ENCODE measurements around the gene INTS11. TPM values are rescaled to one million over a fixed set of nuclear protein-coding genes. Genes with fewer than 3 reads are reported as not detected.

The INTS11 gene
- total and polyA plus RNA-seq, 7 experiments from 2014 or later = 62.8 to 187 (median 134) TPM

- Mint-ChIP-seq H3K4me3 (peak overlapping the region; percentile 79 to 92 (median 88)), H3K36me3 (peaks cover 0 to 11% (median 0%) of the 10 kb centered on the region in 5 donors), H3K27ac (peak overlapping the region; percentile 36 to 94 (median 83)), H3K4me1 (peaks cover 21 to 46% (median 36%) of the 10 kb centered on the region in 7 donors), H3K9me3 (no peaks in the 10 kb centered on the region), H3K27me3 (no peaks in the 10 kb centered on the region)
- POLR2A ChIA-PET = interaction anchor here (1.0 to 1.8 kb wide), 4 partner anchors 22 to 126 kb away, joined by 4 to 6 read pairs (median 4); partner anchors contain the start of gene CCNL2
- Histone ChIP-seq H3K27me3 (ENCODE audit: control insufficient read depth in 2 of 2, insufficient read depth in 2 of 2, low read length in 2 of 2) (no peaks in the 10 kb centered on the region), H3K4me3 (ENCODE audit: low read length) (peak overlapping the region; percentile 77), H3K4me1 (ENCODE audit: control insufficient read depth in 2 of 2, insufficient read depth in 2 of 2, low read length in 2 of 2) (peaks cover 28 to 39% of the 10 kb centered on the region in 2 donors), H3K9me3 (ENCODE audit: control insufficient read depth in 2 of 3, low read length in 3 of 3) (no peaks in the 10 kb centered on the region), H3K27ac (ENCODE audit: low read depth, low read length) (peak overlapping the region; percentile 90), H3K36me3 (ENCODE audit: control insufficient read depth in 2 of 3, insufficient read depth in 3 of 3, low read length in 3 of 3) (peaks cover 0 to 14% (median 0%) of the 10 kb centered on the region in 3 experiments)
- intact Hi-C loops (cut with micrococcal nuclease) = loop anchor here (1.0 to 5.0 kb wide), 8 partner anchors 22 to 241 kb away; partner anchors contain the start of genes B3GALT6 (in 2 of the 2), C1orf159 (in 2 of the 2), PUSL1 (in 2 of the 2) and SDF4 (in 2 of the 2)
- ATAC-seq = peak; percentile 1
- DNase-seq = no peak
- CTCF ChIA-PET = interaction anchor here (1.0 kb wide), 1 partner anchor 12 kb away, joined by 3 read pairs; no protein-coding TSS in a partner anchor
Measured at GRCh38 chr1:1273209-1273511, 51.3 kb downstream of the INTS11 start.

DNA sequence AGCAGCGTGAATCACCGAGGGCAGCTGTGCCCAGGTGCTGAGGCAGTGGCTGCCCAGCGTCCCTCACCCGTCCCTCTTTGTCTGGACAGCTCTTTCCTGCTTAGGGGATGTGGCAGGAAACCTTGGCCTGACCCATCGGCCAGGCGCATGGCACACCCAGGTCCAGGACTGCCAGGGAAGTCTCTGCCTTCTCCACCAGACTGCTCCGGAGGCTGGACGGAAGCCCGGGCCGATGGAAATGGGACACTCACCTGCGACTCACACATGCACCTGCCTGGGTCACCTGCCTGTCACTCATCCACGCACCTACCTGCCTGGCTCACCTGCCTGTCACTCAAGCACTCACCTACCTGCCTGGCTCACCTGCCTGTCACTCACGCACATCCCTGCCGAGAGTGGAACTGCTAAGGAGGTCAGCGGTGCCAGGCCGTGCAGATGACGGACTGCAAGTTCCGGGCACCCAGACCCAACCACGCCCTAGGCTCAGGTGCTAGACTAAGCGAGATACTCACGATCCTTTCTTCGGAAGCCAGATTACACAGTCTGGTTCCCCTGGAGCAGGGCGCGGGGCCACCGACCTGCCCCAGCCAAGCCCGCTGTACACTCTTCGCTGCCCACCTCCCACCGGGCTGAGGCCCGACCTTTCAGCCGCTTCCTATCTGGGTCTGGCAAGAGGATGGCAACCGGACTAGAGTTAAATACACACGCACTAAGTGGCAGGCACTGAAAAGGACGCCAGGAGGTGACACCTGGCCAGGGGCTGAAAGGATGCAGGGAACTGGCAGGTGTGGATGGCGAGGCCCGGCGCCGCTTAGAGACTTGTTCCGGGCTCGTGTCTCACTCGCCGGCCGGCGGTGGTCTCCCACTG lies 51.9 kb downstream of the INTS11 start:
- no peak for ATAC-seq
- Mint-ChIP-seq H3K9me3 (no peaks in the 10 kb centered on the region), H3K4me3 (peak overlapping the region; percentile 79 to 92 (median 88)), H3K27me3 (no peaks in the 10 kb centered on the region), H3K36me3 (peaks cover 0 to 11% (median 0%) of the 10 kb centered on the region in 5 donors), H3K4me1 (peaks cover 21 to 49% (median 36%) of the 10 kb centered on the region in 7 donors), H3K27ac (peak overlapping the region; percentile 75 to 94 (median 83))
- Histone ChIP-seq H3K4me3 (ENCODE audit: low read length) (peak overlapping the region; percentile 77), H3K4me1 (ENCODE audit: control insufficient read depth in 2 of 2, insufficient read depth in 2 of 2, low read length in 2 of 2) (peaks cover 28 to 39% of the 10 kb centered on the region in 2 donors), H3K27me3 (ENCODE audit: control insufficient read depth in 2 of 2, insufficient read depth in 2 of 2, low read length in 2 of 2) (no peaks in the 10 kb centered on the region), H3K9me3 (ENCODE audit: control insufficient read depth in 2 of 3, low read length in 3 of 3) (no peaks in the 10 kb centered on the region), H3K36me3 (ENCODE audit: control insufficient read depth in 2 of 3, insufficient read depth in 3 of 3, low read length in 3 of 3) (peaks cover 0 to 20% (median 0%) of the 10 kb centered on the region in 3 experiments), H3K27ac (ENCODE audit: low read depth, low read length) (peak overlapping the region; percentile 90)
- ChIA-PET CTCF (interaction anchor here (0.6 kb wide), 1 partner anchor 271 kb away, joined by 3 read pairs; no protein-coding TSS in a partner anchor), POLR2A (interaction anchor here (1.5 to 1.8 kb wide), 2 partner anchors 41 to 127 kb away, joined by 4 to 6 read pairs; partner anchors contain the start of gene CCNL2)
- intact Hi-C loops (cut with micrococcal nuclease) = loop anchor here (1.0 to 5.0 kb wide), 8 partner anchors 22 to 240 kb away; partner anchors contain the start of genes B3GALT6 (in 2 of the 2), C1orf159 (in 2 of the 2), PUSL1 (in 2 of the 2) and SDF4 (in 2 of the 2)
- DNase-seq = peak in 1 of 9 donors; percentile 17

GRCh38 chr1:1270813-1271212 lies 53.6 kb downstream of the INTS11 start:
- H3K27me3 Mint-ChIP-seq = no peaks in the 10 kb centered on the region
- ChIA-PET POLR2A (interaction anchor here (1.2 to 1.5 kb wide), 3 partner anchors 14 to 105 kb away, joined by 4 read pairs; partner anchors contain the start of gene AURKAIP1), CTCF (interaction anchor here (0.6 kb wide), 1 partner anchor 234 kb away, joined by 4 read pairs; no protein-coding TSS in a partner anchor)
- Histone ChIP-seq H3K27me3 (ENCODE audit: control insufficient read depth in 2 of 2, insufficient read depth in 2 of 2, low read length in 2 of 2) (no peaks in the 10 kb centered on the region), H3K9me3 (ENCODE audit: control insufficient read depth in 2 of 3, low read length in 3 of 3) (no peaks in the 10 kb centered on the region), H3K4me1 (ENCODE audit: control insufficient read depth in 2 of 2, insufficient read depth in 2 of 2, low read length in 2 of 2) (peaks cover 28 to 39% of the 10 kb centered on the region in 2 donors), H3K4me3 (ENCODE audit: low read length) (no peak overlapping the region), H3K27ac (ENCODE audit: low read depth, low read length) (peak overlapping the region; percentile 44), H3K36me3 (ENCODE audit: control insufficient read depth in 2 of 3, insufficient read depth in 3 of 3, low read length in 3 of 3) (peaks cover 0 to 31% (median 0%) of the 10 kb centered on the region in 3 experiments)
- DNase-seq (no peak), ATAC-seq (no peak)
- intact Hi-C loops (cut with micrococcal nuclease) = loop anchor here in 1 of 2 donors (5.0 kb wide), 2 partner anchors 59 to 239 kb away; partner anchors contain the start of gene TNFRSF4
- H3K4me1 Mint-ChIP-seq = peaks cover 21 to 49% (median 39%) of the 10 kb centered on the region in 7 donors
- peaks cover 0 to 11% (median 0%) of the 10 kb centered on the region in 5 donors for H3K36me3 Mint-ChIP-seq
- H3K27ac Mint-ChIP-seq = peak overlapping the region in 8 of 9 donors; percentile 39 to 79 (median 70)
- no peaks in the 10 kb centered on the region for H3K9me3 Mint-ChIP-seq
- H3K4me3 Mint-ChIP-seq = peak overlapping the region; percentile 26 to 90 (median 79)

DNA sequence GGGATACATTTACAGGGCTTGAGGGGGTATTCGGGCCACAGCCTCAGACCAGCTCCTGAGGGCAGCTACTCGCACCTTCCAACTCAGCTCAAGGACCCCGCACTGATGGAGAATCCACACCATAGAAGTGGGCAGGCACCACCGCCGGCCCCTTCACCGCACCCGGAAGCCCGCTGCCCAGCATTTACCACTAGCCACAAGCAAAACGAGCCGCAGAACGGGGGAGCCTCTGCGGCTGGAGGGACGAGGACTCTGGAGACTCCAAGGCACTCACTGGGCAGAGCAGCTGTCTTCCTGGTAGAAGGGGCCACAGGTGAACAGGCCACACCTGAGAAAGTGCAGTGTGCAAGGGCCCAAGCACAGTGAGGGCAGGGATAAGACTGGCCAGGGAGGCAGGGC lies 56.2 kb downstream of the INTS11 start:
- Mint-ChIP-seq H3K4me3 (no peak overlapping the region), H3K27ac (peak overlapping the region in 2 of 9 donors; percentile 38 to 55), H3K4me1 (peaks cover 21 to 49% (median 35%) of the 10 kb centered on the region in 7 donors), H3K27me3 (no peaks in the 10 kb centered on the region), H3K9me3 (peaks cover 0 to 2% (median 0%) of the 10 kb centered on the region in 11 donors), H3K36me3 (peaks cover 0 to 15% (median 0%) of the 10 kb centered on the region in 5 donors)
- CTCF ChIA-PET = no interaction called here
- H3K36me3 ChIP-seq (ENCODE audit: control insufficient read depth in 2 of 3, insufficient read depth in 3 of 3, low read length in 3 of 3) = peaks cover 0 to 46% (median 1%) of the 10 kb centered on the region in 3 experiments
- no peak for DNase-seq
- H3K9me3 ChIP-seq (ENCODE audit: control insufficient read depth in 2 of 3, low read length in 3 of 3) = no peaks in the 10 kb centered on the region
- no peak for ATAC-seq
- peaks cover 28 to 33% of the 10 kb centered on the region in 2 donors for H3K4me1 ChIP-seq (ENCODE audit: control insufficient read depth in 2 of 2, insufficient read depth in 2 of 2, low read length in 2 of 2)
- H3K27me3 ChIP-seq (ENCODE audit: control insufficient read depth in 2 of 2, insufficient read depth in 2 of 2, low read length in 2 of 2) = no peaks in the 10 kb centered on the region
- no peak overlapping the region for H3K27ac ChIP-seq (ENCODE audit: low read depth, low read length)
- no peak overlapping the region for H3K4me3 ChIP-seq (ENCODE audit: low read length)
- POLR2A ChIA-PET = interaction anchor here (1.0 kb wide), 1 partner anchor 17 kb away, joined by 3 read pairs; no protein-coding TSS in a partner anchor
- intact Hi-C loops (cut with micrococcal nuclease) = no loop called here

GRCh38 chr1:1267488-1268283 lies 56.8 kb downstream of the INTS11 start:
- ATAC-seq (no peak), DNase-seq (no peak)
- CTCF ChIA-PET = no interaction called here
- Histone ChIP-seq H3K9me3 (ENCODE audit: control insufficient read depth in 2 of 3, low read length in 3 of 3) (no peaks in the 10 kb centered on the region), H3K4me3 (ENCODE audit: low read length) (no peak overlapping the region), H3K4me1 (ENCODE audit: control insufficient read depth in 2 of 2, insufficient read depth in 2 of 2, low read length in 2 of 2) (peaks cover 24 to 30% of the 10 kb centered on the region in 2 donors), H3K36me3 (ENCODE audit: control insufficient read depth in 2 of 3, insufficient read depth in 3 of 3, low read length in 3 of 3) (peaks cover 0 to 52% (median 7%) of the 10 kb centered on the region in 3 experiments), H3K27ac (ENCODE audit: low read depth, low read length) (no peak overlapping the region), H3K27me3 (ENCODE audit: control insufficient read depth in 2 of 2, insufficient read depth in 2 of 2, low read length in 2 of 2) (no peaks in the 10 kb centered on the region)
- H3K4me3 Mint-ChIP-seq = no peak overlapping the region
- H3K27ac Mint-ChIP-seq = peak overlapping the region in 1 of 9 donors; percentile 55
- POLR2A ChIA-PET = interaction anchor here (1.0 kb wide), 1 partner anchor 17 kb away, joined by 3 read pairs; no protein-coding TSS in a partner anchor
- H3K4me1 Mint-ChIP-seq = peaks cover 21 to 46% (median 32%) of the 10 kb centered on the region in 7 donors
- intact Hi-C loops (cut with micrococcal nuclease) = no loop called here
- peaks cover 0 to 2% (median 0%) of the 10 kb centered on the region in 11 donors for H3K9me3 Mint-ChIP-seq
- H3K36me3 Mint-ChIP-seq = peaks cover 0 to 18% (median 0%) of the 10 kb centered on the region in 5 donors
- H3K27me3 Mint-ChIP-seq = no peaks in the 10 kb centered on the region

All from naive thymus-derived CD4-positive, alpha-beta T cell (primary cell).